HUES48 (cell line): ENCODE results near the gene SH2D2A.

ENCODE experiments used
- H3K27ac ChIP-seq: one replicate; pipeline ENCODE4 v1.7.0; 2013; ENCODE audit warnings: low read depth, low read length, inconsistent platforms
- H3K27me3 ChIP-seq: 2 replicates; pipeline ENCODE4 v1.6.1; 2013; ENCODE audit warnings: mild to moderate bottlenecking, low read length; ENCODE audit not compliant: control insufficient read depth, insufficient read depth
- H3K36me3 ChIP-seq: 2 replicates; pipeline ENCODE4 v1.6.1; 2013; ENCODE audit warnings: low read length; ENCODE audit not compliant: control insufficient read depth, insufficient read depth
- H3K4me1 ChIP-seq: 2 replicates; pipeline ENCODE4 v1.6.1; 2013; ENCODE audit warnings: mild to moderate bottlenecking, low read length; ENCODE audit not compliant: control insufficient read depth, insufficient read depth
- H3K4me3 ChIP-seq: 2 replicates; pipeline ENCODE4 v1.5.1; 2013; ENCODE audit warnings: mild to moderate bottlenecking, low read depth, low read length
- H3K9ac ChIP-seq: 2 replicates; pipeline ENCODE4 v1.6.1; 2013; ENCODE audit warnings: mild to moderate bottlenecking, low read depth, low read length, moderate library complexity
- H3K9me3 ChIP-seq: 2 replicates; pipeline ENCODE4 v1.6.1; 2013; ENCODE audit warnings: low read length; ENCODE audit not compliant: control insufficient read depth, insufficient read depth

The SH2D2A gene

GRCh38 chr1:156802421-156802935 is 14.2 kb downstream of the SH2D2A start:
- no peaks in the 10 kb centered on the region for H3K9me3 ChIP-seq
- H3K27me3 ChIP-seq: no peaks in the 10 kb centered on the region
- no peak overlapping the region for H3K9ac ChIP-seq
- no peaks in the 10 kb centered on the region for H3K4me1 ChIP-seq
- H3K27ac ChIP-seq: no peak overlapping the region
- H3K4me3 ChIP-seq: no peak overlapping the region
- H3K36me3 ChIP-seq: peaks cover 43% of the 10 kb centered on the region

DNA sequence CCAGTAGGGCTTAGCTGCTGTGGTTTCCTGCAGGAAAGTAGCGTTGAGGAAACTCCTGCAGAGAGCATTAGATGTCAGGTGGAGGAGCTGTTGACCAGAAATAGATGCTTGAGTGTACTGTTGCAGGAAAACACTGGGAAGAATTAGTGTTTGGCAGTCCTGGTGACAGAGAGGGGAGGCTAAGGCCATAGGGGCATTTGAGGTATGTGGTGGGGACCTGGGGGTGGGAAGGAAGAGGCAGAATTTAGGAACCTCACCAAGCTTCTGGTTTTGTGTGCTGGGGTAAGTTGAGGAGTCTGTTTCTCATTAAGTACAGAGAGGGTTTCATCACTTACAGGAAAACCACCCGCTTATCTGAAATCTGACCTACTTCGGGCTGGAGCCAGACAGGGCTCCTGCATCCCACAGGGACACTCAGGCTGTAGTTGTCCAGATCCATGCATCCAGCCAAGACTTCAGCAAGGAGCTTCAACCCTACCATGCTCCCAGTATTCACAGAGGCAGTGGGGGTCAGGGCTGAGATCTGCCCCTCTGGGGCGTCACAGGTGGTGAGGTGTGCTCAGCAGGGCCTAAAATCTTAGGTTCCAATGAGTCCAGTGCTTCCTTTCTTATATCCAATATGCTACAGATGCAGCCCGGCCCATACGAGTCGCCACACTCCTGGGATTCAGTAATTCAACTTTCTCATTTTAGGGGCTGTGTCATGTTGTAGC is 15.1 kb downstream of the SH2D2A start:
- Histone ChIP-seq H3K27me3 (no peaks in the 10 kb centered on the region), H3K36me3 (peaks cover 52% of the 10 kb centered on the region), H3K4me1 (no peaks in the 10 kb centered on the region), H3K4me3 (no peak overlapping the region), H3K9ac (no peak overlapping the region), H3K9me3 (no peaks in the 10 kb centered on the region), H3K27ac (no peak overlapping the region)

- H3K27me3 ChIP-seq: no peaks in the 10 kb centered on the region
- H3K36me3 ChIP-seq: peaks cover 94% of the 10 kb centered on the region
- H3K4me3 ChIP-seq: no peak overlapping the region
- no peaks in the 10 kb centered on the region for H3K4me1 ChIP-seq
- no peak overlapping the region for H3K27ac ChIP-seq
- no peak overlapping the region for H3K9ac ChIP-seq
- H3K9me3 ChIP-seq: no peaks in the 10 kb centered on the region
These were observed 19.3 kb downstream of the SH2D2A start for GRCh38 chr1:156797212-156797871.

DNA sequence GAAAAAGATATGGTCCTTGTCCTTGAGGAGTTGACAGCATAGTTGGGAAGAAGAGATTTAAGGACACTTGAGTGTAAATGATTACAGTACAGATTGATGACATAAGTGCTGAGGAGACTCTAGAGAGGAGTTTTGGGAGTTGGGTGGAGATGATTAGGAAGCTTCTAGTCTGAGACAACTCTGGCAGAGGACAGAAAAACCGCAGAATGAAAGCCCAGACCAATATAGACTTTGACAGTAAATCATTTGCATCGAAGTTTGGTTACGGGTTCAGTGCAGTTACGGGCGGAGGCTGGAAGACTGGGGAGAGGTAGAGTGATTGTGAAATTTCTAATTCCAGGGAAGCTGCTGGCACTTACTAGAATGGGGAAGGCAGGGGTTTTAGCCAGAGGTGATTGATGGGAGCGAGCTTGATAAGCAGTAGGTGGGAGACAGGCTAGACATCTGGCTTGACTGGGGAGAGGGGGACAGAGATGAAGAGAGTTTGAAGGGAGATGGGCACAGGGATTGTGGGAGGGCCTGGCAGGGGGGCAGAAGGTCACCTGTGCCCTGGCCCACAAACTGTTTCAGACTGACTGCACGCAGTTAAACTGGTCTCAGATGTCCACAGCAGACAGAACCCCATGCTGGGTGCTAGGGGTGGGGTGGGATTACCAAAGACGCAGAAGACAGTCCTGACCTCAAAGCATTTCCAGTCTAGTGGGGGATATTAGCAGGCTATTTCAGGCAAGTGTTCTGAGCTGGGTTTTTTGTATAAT is 20.1 kb downstream of the SH2D2A start:
- Histone ChIP-seq H3K9me3 (no peaks in the 10 kb centered on the region), H3K36me3 (peaks cover 99% of the 10 kb centered on the region), H3K4me1 (no peaks in the 10 kb centered on the region), H3K9ac (no peak overlapping the region), H3K27ac (no peak overlapping the region), H3K4me3 (no peak overlapping the region), H3K27me3 (no peaks in the 10 kb centered on the region)

GRCh38 chr1:156795787-156796186 is 20.9 kb downstream of the SH2D2A start:
- H3K27ac ChIP-seq: no peak overlapping the region
- H3K4me3 ChIP-seq: no peak overlapping the region
- no peak overlapping the region for H3K9ac ChIP-seq
- no peaks in the 10 kb centered on the region for H3K4me1 ChIP-seq
- peaks cover 99% of the 10 kb centered on the region for H3K36me3 ChIP-seq
- no peaks in the 10 kb centered on the region for H3K9me3 ChIP-seq
- H3K27me3 ChIP-seq: no peaks in the 10 kb centered on the region

GRCh38 chr1:156795374-156795733 is 21.3 kb downstream of the SH2D2A start:
- Histone ChIP-seq H3K36me3 (peaks cover 99% of the 10 kb centered on the region), H3K4me3 (no peak overlapping the region), H3K27me3 (no peaks in the 10 kb centered on the region), H3K27ac (no peak overlapping the region), H3K9me3 (no peaks in the 10 kb centered on the region), H3K4me1 (no peaks in the 10 kb centered on the region), H3K9ac (no peak overlapping the region)

- H3K27me3 ChIP-seq: no peaks in the 10 kb centered on the region
- H3K4me3 ChIP-seq: no peak overlapping the region
- no peaks in the 10 kb centered on the region for H3K9me3 ChIP-seq
- no peak overlapping the region for H3K27ac ChIP-seq
- no peaks in the 10 kb centered on the region for H3K4me1 ChIP-seq
- H3K36me3 ChIP-seq: peaks cover 98% of the 10 kb centered on the region
- H3K9ac ChIP-seq: no peak overlapping the region
These were observed 21.9 kb downstream of the SH2D2A start for GRCh38 chr1:156794506-156795373.

DNA sequence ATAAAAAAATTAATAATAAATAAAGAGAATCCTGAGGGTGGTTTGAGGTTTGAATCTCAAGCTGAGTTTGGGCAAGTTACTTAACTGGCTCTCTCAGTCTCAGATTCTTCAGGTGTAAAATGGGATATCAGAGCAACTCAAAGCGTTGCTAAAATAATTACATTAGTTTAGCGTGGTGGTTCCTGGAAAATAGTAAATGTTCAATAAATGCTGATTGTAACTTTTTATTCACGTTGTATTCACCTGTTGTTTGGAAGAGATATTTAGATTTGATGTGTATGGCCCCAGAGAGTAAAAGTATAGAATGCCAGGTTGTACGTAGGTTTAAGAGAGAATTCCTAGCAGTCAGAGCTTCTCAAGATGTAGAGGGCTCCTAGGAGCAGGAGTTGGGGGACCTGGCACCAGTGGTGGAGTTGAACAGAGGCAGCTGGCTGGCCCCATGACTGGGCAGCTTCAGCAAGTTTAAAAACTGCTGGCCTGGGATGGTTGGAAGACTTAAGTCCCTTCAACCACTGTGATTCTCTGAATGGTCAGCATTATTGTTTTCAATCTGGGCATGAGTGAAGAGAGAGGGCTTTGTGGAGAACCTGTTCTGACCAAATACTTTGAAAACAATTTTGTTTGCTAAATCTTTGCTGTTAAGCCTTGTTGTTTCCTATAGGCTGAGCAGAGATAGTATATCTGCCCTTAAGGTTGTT is 26.9 kb downstream of the SH2D2A start:
- Histone ChIP-seq H3K4me3 (no peak overlapping the region), H3K9me3 (no peaks in the 10 kb centered on the region), H3K27me3 (no peaks in the 10 kb centered on the region), H3K4me1 (no peaks in the 10 kb centered on the region), H3K36me3 (peaks cover 82% of the 10 kb centered on the region), H3K9ac (no peak overlapping the region), H3K27ac (no peak overlapping the region)

- Histone ChIP-seq H3K27me3 (no peaks in the 10 kb centered on the region), H3K9me3 (no peaks in the 10 kb centered on the region), H3K9ac (no peak overlapping the region), H3K4me3 (no peak overlapping the region), H3K4me1 (no peaks in the 10 kb centered on the region), H3K36me3 (peaks cover 74% of the 10 kb centered on the region), H3K27ac (no peak overlapping the region)
These were observed 28.5 kb downstream of the SH2D2A start for GRCh38 chr1:156788136-156788535.

DNA sequence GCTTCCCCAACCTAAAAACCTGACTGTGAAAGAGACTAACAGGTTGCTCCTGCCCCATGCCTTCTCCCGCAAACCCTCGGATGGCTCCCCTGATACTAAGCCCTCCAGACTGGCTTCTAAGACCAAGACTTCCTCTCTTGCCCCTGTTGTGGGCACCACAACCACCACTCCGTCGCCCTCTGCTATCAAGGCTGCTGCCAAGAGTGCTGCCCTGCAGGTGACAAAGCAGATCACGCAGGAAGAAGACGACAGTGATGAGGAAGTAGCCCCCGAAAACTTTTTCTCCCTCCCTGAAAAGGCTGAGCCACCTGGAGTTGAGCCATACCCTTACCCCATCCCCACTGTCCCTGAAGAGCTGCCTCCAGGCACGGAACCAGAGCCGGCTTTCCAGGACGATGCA is 30.0 kb downstream of the SH2D2A start:
- Histone ChIP-seq H3K36me3 (peaks cover 74% of the 10 kb centered on the region), H3K27me3 (no peaks in the 10 kb centered on the region), H3K9ac (no peak overlapping the region)

More for the DNA sequence above, 30.0 kb downstream of the SH2D2A start:
- H3K4me1 ChIP-seq: no peaks in the 10 kb centered on the region
- H3K4me3 ChIP-seq: no peak overlapping the region
- no peaks in the 10 kb centered on the region for H3K9me3 ChIP-seq
- H3K27ac ChIP-seq: no peak overlapping the region
